HG02943 (cell line): ENCODE measurements around the gene TMEM163.
"Not testable (repeated sequence)": the region's sequence is repeated elsewhere in the genome, so short reads cannot be mapped to it uniquely, and the experiment has no call there.

Source experiments
- ATAC-seq: cut with Tn5 transposase; IDR thresholded peaks from one replicate; pipeline ENCODE4 v1.9.1; 2021; ENCODE audit warnings: mild to moderate bottlenecking, low read depth, moderate library complexity; ENCODE audit not compliant: unreplicated experiment

The TMEM163 gene

DNA sequence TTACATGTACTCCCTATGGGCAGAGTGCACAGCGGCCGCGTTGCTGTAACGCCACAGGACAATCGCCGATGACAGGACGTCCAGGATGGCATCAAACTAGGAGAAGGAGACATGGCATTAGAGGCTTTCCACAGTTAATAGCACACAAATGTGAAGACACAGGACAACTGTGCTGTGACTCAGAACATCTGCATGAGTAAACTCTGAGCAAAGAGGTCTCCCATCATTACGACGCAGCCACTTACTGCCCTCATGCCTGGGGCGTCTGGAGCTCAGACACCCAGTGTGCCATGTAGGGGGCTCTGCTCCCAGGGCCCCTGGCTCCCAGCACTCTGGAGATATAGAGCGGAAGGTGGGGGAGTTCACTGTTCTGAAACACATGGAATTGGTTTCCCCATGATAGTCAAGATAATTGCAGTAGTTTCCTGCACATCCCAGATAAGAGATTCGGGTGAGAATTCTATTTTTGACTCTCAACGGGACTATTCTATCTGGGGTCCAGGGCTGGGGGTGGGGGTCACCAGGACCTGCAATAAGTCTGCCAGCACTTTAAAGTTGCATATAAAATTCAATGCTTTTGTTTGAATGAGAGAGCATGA lies 168.1 kb downstream of the TMEM163 start:
- ATAC-seq: no peak

DNA sequence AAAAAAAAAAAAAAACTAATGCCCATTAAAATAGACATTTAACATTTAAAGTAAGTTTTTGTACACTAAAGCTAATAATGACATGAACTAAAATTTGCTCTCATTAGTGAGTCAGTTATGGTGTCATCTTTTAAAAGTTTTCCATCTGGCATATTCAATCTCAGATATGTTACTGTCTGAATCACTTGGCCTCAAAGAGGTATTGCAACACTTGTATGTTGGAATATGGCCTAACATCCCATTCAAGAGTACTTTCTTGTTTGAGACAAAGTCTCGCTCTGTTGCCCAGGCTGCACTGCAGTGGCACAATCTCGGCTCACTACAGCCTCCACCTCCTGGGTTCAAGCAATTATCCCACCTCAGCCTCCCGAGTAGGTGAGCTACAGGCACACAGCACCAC lies 169.7 kb downstream of the TMEM163 start:
- ATAC-seq: no peak

GRCh38 chr2:134540990-134541389 lies 177.8 kb downstream of the TMEM163 start:
- ATAC-seq: no peak

DNA sequence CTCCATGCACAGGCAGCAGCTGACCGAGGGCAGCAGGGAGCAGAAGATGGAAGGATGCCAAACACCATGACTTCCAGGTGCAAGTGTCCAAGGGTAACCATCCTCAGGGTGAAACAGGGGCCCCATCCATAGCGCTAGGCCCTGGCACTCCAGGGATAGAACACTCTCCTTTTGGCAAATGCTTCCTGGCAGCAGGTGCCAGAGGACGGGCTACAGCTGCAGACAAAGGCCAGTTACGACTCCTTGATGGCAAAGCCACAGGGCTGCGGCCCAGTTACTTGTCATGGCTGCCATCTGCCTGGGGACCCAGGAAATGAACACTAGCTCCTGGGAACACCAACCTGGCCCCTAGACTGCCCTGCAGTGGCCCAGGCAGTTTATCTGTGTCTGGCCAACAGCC lies 178.8 kb downstream of the TMEM163 start:
- no peak for ATAC-seq

- no peak for ATAC-seq
These were observed 181.1 kb downstream of the TMEM163 start for GRCh38 chr2:134537702-134538101.

DNA sequence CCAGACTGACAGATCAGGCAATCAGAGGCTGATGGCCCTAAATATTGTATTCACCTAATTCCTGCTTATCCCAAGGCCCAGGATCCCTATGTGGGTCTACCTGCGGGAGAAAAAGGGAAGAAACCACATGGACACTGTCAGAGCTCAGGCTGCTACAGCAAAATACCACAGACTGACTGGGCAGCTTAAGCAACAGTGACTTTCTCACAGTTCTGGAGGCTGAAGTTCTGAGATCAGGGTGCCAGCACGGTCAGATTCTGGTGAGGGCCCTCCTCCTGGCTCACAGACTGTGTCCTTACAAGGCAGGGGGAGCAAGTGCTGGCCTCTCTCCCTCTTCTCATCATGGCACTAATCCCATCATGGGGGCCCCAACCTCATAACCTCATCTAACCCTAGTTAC lies 181.7 kb downstream of the TMEM163 start:
- no peak for ATAC-seq

GRCh38 chr2:134536296-134536695 lies 182.5 kb downstream of the TMEM163 start:
- ATAC-seq: no peak

DNA sequence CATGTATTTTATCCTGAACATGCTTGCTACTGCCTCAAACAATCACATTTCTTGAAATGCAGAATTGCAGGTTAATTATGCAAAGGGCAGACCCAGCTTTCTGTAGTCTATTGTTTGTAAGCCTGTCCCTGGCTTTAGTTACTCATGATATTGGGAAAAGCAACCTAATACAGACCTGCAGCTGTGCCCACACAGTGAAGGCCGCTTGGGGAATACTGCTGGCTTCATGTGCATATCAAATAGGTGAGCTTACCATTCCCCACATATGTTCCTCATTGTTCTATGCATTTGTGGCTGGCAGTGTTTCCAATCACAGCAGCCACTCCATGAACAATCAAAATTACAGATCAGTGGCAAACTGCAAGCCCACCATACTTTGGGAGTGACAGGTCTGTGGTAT lies 186.3 kb downstream of the TMEM163 start:
- no peak for ATAC-seq

DNA sequence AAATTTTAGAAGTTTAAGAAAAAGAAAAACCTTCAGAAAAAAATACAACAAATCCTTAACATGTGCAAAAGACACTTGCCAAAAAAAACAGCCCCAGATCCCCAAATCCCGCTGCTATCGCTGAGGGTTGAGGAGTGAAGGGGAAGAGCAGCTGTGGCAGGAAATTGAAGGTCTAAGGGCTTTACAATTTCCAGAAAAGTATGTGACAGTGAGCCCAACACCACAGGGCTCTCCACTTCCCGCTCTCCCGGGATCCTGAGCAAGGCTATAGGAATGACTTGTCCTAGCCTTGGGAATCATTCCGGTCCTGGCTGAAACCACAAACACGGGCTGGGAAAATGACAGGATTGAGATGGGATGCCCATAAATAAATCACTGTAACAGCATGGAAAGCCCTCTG lies 191.4 kb downstream of the TMEM163 start:
- ATAC-seq: no peak

DNA sequence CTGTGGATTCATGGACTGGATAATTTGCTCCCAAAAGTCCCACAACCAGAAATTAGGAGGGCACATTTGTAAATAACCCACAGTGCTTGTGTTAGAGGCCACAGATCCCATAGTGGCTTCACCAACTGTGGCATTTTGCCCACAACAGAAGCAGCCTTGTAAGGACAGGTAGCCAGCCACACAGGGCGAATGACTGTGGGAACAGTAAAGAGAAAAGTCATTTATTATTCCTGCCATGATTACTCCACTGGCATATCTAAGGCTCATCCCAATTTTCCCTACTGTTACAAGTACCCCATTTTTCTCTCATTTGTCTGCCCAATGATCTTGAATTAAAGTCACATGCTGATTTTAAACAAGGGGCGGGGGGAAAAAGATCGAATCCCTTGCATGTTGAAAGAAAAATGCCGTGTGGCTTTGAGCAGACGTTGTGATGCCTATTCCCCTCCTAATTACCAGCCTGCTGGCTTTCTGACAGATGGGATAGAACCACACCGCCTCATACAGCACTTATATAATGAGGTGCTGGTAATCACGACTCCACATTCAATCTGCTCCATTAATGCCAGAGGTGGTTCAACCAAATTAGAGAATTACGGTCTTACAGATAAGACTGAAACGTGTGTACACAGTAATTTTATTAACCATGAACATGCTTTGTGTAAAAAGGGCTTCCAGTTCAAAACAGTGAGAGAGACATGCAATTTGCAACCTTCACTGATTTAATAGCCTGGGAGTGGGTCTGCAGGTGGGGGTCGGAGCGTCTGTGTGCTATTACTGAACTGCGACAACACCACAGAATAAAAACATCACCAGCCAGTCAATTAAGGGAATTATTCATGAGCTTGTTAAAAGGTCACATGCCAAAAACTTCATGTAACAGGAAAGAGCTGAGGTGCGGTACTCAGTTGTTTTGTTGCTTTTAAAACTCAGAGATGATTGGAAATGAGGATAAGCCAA lies 196.0 kb downstream of the TMEM163 start:
- ATAC-seq: no peak

DNA sequence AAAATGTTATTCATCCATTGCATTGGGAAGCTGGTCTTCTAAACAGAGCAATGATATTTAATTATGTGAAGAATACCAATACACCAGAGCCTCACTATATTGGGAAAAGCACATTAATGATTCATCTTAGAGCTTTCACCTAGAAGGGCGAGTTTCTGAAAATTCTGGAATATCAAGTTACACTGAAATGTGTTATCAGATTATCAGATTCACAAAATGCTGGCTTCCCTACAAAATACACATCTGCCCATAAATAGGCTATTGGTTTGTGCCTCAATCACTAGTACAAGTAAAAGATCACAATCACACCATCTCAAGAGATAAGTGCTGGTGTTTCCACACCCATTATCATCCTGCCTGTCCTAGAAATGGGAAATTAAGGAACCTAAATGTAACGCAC lies 200.7 kb downstream of the TMEM163 start:
- ATAC-seq: no peak

DNA sequence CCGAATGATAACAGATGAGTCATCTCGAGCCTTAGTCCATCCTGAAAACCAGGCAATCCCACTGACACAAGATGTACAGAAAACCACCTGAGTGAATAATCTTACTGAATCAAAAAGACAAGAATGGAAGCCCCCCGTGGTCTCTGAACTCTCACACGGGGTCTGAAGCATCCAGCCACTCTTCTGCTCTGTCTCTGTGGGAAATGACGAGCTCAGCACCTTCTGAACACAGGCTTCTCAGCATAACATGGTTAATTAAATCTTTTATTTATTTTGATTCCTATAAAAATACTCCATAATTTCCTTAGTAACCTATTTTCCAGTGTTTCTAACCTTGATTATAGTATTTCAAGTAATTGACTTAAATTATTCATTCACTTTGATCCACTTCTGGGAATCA lies 203.7 kb downstream of the TMEM163 start:
- no peak for ATAC-seq

GRCh38 chr2:134513465-134513804 lies 205.4 kb downstream of the TMEM163 start:
- ATAC-seq: no peak

GRCh38 chr2:134512734-134513464 lies 205.9 kb downstream of the TMEM163 start:
- no peak for ATAC-seq

- no peak for ATAC-seq
These were observed 210.4 kb downstream of the TMEM163 start for GRCh38 chr2:134508391-134508790.

- ATAC-seq: no peak
These were observed 211.1 kb downstream of the TMEM163 start for GRCh38 chr2:134507697-134508096.

GRCh38 chr2:134507159-134507558 lies 211.6 kb downstream of the TMEM163 start:
- ATAC-seq: not testable (repeated sequence)

DNA sequence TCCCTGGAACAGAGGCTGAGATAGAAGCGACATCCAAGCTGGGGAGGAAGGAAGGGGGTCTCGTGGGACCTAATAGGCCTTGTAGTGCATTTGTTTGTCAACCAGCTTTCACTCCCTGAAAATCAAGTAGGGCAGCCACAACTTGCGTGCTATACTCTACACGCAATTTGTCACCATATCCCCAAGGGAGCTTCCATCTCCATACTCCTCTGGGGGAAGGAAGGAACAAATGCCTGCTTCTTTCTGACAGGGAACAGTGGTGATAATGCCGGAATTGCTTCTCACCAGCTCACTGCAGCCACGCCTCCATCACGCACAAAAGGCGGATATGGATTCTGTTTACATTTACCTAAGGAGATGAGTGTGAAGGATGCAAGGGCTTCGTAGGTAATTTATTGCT lies 213.4 kb downstream of the TMEM163 start:
- ATAC-seq: no peak

DNA sequence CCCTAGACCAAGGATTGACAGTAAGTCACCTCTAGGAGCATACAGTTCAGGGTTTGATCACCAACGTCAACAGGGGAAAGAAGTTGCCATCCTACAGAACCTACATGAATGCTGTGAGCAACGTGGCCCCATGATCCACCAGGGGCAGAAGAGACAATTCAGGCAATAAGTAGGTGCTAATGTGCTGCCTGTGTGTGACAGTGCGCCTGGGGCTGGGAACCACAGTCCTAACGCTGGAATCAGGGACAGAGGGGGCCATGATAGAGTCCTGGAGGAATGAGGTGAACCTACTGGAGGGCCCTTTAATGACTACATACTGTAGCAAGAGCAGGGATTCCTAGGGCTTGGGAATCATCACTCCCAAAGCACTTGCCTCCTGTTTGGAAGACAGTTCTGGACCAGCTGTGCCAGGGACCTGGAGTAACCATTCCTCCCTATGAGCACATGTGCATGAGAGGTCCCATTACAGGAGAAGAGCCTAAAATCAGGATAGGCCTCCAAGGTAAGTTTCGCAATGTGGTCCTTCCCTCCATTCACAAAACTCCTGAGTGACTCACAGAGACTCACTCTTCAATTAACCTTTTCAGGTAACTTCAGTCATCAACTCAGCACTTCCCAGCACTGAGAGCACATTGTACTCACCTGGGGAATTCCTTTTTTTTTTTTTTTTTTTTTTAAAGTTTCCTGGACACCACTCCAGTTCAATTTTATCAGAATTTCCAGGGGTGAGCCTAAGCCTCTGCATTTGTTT lies 214.0 kb downstream of the TMEM163 start:
- no peak for ATAC-seq

DNA sequence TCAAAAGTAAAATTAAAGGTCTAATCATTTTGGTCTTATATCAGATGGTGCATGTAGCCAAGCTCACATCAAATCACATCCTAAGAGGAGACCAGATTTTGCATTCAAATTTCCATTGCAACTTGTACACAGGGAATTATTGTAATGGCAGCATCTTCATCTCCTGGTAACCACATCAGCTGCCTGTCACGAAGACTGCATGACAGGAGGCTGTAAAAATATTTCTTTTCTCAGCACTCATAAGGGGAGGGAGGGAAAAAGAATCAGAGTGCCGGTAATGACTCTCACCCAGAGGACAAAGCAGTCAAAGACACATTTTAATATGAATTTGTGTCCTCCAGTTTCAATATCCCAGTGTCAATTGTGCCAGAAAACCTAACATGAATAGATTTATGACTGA lies 216.7 kb downstream of the TMEM163 start:
- no peak for ATAC-seq
